Measurements from ENCODE around the gene GHRH. TPM values are rescaled to one million over a fixed set of nuclear protein-coding genes. Genes with fewer than 3 reads are reported as not detected.

GHRH gene
- total RNA-seq, 3 donors from 2014 or later (not counting 1 experiment from before 2014, with no cell fraction given): not detected

DNA sequence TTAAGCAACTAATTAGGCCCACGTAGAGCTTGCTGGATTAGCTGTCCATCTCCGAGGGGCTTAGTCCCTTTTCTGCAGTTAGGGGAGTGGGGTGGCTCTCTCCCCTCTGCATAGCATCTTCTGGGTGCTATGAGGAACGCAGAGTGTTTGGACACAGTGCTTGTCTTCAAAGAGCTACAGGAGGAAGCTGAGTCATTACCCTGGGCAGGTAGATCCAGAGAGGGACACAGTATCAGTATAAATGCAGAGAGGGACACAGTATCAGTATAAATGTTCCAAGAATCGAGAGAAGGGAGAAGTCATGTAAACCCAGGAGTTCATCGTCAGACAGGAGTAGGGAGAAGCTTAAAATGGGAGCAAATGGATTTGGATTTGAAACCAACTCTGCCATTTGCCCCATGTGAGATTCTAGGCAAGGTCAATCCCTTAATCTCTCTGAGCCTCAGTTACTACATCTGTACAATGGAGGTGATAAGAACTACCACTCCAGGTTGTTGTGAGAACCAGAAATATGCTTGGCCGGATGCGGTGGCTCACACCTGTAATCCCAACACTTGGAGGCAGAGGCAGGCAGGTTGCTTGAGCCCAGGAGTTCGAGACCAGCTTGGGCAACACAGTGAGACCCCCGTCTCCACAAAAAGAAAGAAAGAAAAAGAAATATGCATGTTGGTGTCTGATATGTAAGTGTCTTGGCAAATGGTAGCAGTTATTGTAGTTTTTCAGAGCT, 5.5 kb upstream of the GHRH start:
- TF ChIP-seq, protein P1, sequence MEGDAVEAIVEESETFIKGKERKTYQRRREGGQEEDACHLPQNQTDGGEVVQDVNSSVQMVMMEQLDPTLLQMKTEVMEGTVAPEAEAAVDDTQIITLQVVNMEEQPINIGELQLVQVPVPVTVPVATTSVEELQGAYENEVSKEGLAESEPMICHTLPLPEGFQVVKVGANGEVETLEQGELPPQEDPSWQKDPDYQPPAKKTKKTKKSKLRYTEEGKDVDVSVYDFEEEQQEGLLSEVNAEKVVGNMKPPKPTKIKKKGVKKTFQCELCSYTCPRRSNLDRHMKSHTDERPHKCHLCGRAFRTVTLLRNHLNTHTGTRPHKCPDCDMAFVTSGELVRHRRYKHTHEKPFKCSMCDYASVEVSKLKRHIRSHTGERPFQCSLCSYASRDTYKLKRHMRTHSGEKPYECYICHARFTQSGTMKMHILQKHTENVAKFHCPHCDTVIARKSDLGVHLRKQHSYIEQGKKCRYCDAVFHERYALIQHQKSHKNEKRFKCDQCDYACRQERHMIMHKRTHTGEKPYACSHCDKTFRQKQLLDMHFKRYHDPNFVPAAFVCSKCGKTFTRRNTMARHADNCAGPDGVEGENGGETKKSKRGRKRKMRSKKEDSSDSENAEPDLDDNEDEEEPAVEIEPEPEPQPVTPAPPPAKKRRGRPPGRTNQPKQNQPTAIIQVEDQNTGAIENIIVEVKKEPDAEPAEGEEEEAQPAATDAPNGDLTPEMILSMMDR (IDR thresholded peaks at IDR 0.05): no peak
- Mint-ChIP-seq H3K27ac (no peak overlapping the region), H3K9me3 (no peaks in the 10 kb centered on the region), H3K36me3 (no peaks in the 10 kb centered on the region), H3K4me1 (no peaks in the 10 kb centered on the region), H3K4me3 (no peak overlapping the region), H3K27me3 (ENCODE audit: low read depth in 2 of 2) (no peaks in the 10 kb centered on the region)
- Histone ChIP-seq H3K36me3 (ENCODE audit: control insufficient read depth, insufficient read depth, low read length) (no peaks in the 10 kb centered on the region), H3K4me3 (ENCODE audit: low read length) (no peak overlapping the region), H3K9me3 (ENCODE audit: control insufficient read depth, insufficient read depth, low read length) (no peaks in the 10 kb centered on the region), H3K27me3 (ENCODE audit: control insufficient read depth, insufficient read depth, low read length) (no peaks in the 10 kb centered on the region), H3K27ac (ENCODE audit: low read length) (no peak overlapping the region), H3K4me1 (ENCODE audit: control insufficient read depth, insufficient read depth, low read length) (peaks cover 18% of the 10 kb centered on the region)
- intact Hi-C loops (cut with micrococcal nuclease): no loop called here
- no peak for DNase-seq
- WGBS (ENCODE audit: insufficient coverage): 88% methylated on average over 8 of the region's 9 CpGs
- ATAC-seq: no peak

DNA sequence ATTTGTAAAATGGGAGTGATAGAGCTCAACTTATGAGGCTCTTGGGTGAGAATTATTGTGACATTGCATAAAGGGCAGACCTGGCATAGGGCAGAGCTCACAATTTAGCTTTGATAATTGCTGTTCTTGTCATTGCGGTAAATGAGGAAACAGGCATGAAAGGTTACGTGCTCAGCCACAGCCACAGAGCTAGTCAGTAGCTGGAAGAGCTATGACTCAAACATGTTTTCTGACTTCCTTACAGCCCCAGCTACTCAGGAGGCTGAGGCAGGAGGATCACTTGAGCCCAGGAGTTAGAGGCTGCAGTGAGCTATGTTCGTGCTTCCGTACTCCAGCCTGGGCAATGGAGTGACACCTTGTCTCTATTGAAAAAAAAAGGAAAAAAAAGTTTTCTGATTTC, 3.5 kb upstream of the GHRH start:
- H3K9me3 Mint-ChIP-seq: no peaks in the 10 kb centered on the region
- no peak overlapping the region for H3K27ac ChIP-seq (ENCODE audit: low read length)
- H3K4me1 Mint-ChIP-seq: no peaks in the 10 kb centered on the region
- H3K36me3 ChIP-seq (ENCODE audit: control insufficient read depth, insufficient read depth, low read length): no peaks in the 10 kb centered on the region
- H3K27me3 Mint-ChIP-seq (ENCODE audit: low read depth in 2 of 2): no peaks in the 10 kb centered on the region
- H3K4me1 ChIP-seq (ENCODE audit: control insufficient read depth, insufficient read depth, low read length): peaks cover 9% of the 10 kb centered on the region
- ATAC-seq (peak in 2 of 3 donors; percentile 12 to 58), DNase-seq (no peak)
- no peak overlapping the region for H3K27ac Mint-ChIP-seq
- H3K36me3 Mint-ChIP-seq: no peaks in the 10 kb centered on the region
- no peaks in the 10 kb centered on the region for H3K27me3 ChIP-seq (ENCODE audit: control insufficient read depth, insufficient read depth, low read length)
- 72% methylated on average over 4 of the region's 4 CpGs for WGBS (ENCODE audit: insufficient coverage)
- TF ChIP-seq, protein P1 (IDR thresholded peaks at IDR 0.05): no peak
- no peaks in the 10 kb centered on the region for H3K9me3 ChIP-seq (ENCODE audit: control insufficient read depth, insufficient read depth, low read length)
- intact Hi-C loops (cut with micrococcal nuclease): no loop called here
- H3K4me3 Mint-ChIP-seq: no peak overlapping the region
- no peak overlapping the region for H3K4me3 ChIP-seq (ENCODE audit: low read length)

DNA sequence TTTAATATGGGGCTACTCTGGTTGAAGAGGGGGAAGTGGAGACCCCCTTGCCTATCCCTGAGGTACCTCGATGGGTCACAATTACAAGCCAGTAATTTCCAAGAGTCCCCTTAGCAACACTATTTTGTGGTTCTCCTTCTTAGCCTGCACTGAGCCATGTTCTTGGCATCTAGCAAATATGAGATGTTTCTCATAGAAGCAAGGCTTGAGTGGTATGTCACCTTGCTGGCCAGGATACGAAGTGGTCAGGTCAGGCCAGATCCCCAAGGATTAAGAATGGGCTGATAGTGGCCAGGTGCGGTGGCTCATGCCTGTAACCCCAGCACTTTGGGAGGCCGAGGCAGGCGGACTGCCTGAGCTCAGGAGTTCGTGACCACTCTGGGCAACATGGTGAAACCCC, 2.1 kb upstream of the GHRH start:
- H3K27ac Mint-ChIP-seq: no peak overlapping the region
- H3K27ac ChIP-seq (ENCODE audit: low read length): no peak overlapping the region
- H3K4me1 ChIP-seq (ENCODE audit: control insufficient read depth, insufficient read depth, low read length): peaks cover 4% of the 10 kb centered on the region
- WGBS (ENCODE audit: insufficient coverage): 83% methylated on average over 6 of the region's 6 CpGs
- TF ChIP-seq, protein P1 (IDR thresholded peaks at IDR 0.05): no peak
- H3K36me3 ChIP-seq (ENCODE audit: control insufficient read depth, insufficient read depth, low read length): no peaks in the 10 kb centered on the region
- no peak overlapping the region for H3K4me3 ChIP-seq (ENCODE audit: low read length)
- H3K4me3 Mint-ChIP-seq: no peak overlapping the region
- intact Hi-C loops (cut with micrococcal nuclease): no loop called here
- H3K27me3 ChIP-seq (ENCODE audit: control insufficient read depth, insufficient read depth, low read length): no peaks in the 10 kb centered on the region
- H3K9me3 Mint-ChIP-seq: no peaks in the 10 kb centered on the region
- peaks cover 6 to 10% of the 10 kb centered on the region in 2 donors for H3K27me3 Mint-ChIP-seq (ENCODE audit: low read depth in 2 of 2)
- no peaks in the 10 kb centered on the region for H3K36me3 Mint-ChIP-seq
- DNase-seq (no peak), ATAC-seq (no peak)
- no peaks in the 10 kb centered on the region for H3K9me3 ChIP-seq (ENCODE audit: control insufficient read depth, insufficient read depth, low read length)
- H3K4me1 Mint-ChIP-seq: no peaks in the 10 kb centered on the region

DNA sequence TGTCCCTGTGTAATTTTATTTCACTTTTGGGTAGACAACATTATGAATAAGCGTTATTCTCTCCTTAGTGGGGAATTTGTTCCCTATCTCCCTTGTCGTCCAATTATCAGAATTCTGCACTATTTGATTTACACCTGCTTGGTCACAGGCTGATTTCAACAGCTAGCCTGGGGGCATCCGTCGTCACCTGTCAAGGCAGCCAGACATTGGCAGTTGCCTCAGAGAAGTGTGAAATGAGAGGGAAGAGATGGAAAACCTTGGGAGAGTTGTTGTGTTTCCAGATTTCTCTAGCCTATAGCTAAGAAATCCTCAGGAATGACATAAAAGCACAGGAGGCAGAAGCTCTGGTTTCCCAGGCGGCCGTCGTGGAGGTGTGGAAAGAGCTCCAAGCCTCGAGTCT, 891 bp upstream of the GHRH start:
- intact Hi-C loops (cut with micrococcal nuclease): no loop called here
- Mint-ChIP-seq H3K9me3 (no peaks in the 10 kb centered on the region), H3K4me1 (no peaks in the 10 kb centered on the region), H3K4me3 (no peak overlapping the region), H3K27me3 (ENCODE audit: low read depth in 2 of 2) (peaks cover 8 to 10% of the 10 kb centered on the region in 2 donors), H3K36me3 (no peaks in the 10 kb centered on the region), H3K27ac (no peak overlapping the region)
- WGBS (ENCODE audit: insufficient coverage): 95% methylated on average over 7 of the region's 8 CpGs
- TF ChIP-seq, protein P1 (IDR thresholded peaks at IDR 0.05): no peak
- no peak overlapping the region for H3K27ac ChIP-seq (ENCODE audit: low read length)
- no peak for ATAC-seq
- H3K4me3 ChIP-seq (ENCODE audit: low read length): no peak overlapping the region
- DNase-seq: no peak
- no peaks in the 10 kb centered on the region for H3K27me3 ChIP-seq (ENCODE audit: control insufficient read depth, insufficient read depth, low read length)
- peaks cover 4% of the 10 kb centered on the region for H3K4me1 ChIP-seq (ENCODE audit: control insufficient read depth, insufficient read depth, low read length)
- no peaks in the 10 kb centered on the region for H3K36me3 ChIP-seq (ENCODE audit: control insufficient read depth, insufficient read depth, low read length)
- H3K9me3 ChIP-seq (ENCODE audit: control insufficient read depth, insufficient read depth, low read length): no peaks in the 10 kb centered on the region

Measured in natural killer cell (primary cell).